Parathyroid adenoma (tissue), 2 donors: Measurements from ENCODE around the gene PARVB.

Source experiments
- H2AFZ ChIP-seq: fragments of 300-600 bp; sonication (generic); one replicate; pipeline ENCODE4 v1.7.0; 2017; ENCODE audit warnings: antibody characterized with exemption, mild to moderate bottlenecking
- H3K27ac ChIP-seq: fragments of 300-600 bp; sonication (generic); one replicate; pipeline ENCODE4 v1.7.0; 2017
- H3K27me3 ChIP-seq: fragments of 300-600 bp; sonication (generic); one replicate; pipeline ENCODE4 v1.7.0; 2017; ENCODE audit warnings: low read length; ENCODE audit not compliant: control insufficient read depth, insufficient read depth
- H3K36me3 ChIP-seq: fragments of 300-600 bp; sonication (generic); one replicate; pipeline ENCODE4 v1.7.0; 2017; ENCODE audit warnings: low read length; ENCODE audit not compliant: control insufficient read depth, insufficient read depth
- H3K4me1 ChIP-seq: fragments of 300-600 bp; sonication (generic); one replicate; pipeline ENCODE4 v1.7.0; 2017; ENCODE audit warnings: control low read depth
- H3K4me2 ChIP-seq: fragments of 300-600 bp; sonication (generic); one replicate; pipeline ENCODE4 v1.7.0; 2017; ENCODE audit warnings: low read length
- H3K4me3 ChIP-seq: fragments of 300-600 bp; sonication (generic); one replicate; pipeline ENCODE4 v1.7.0; 2017; ENCODE audit warnings: low read depth, low read length
- H3K79me2 ChIP-seq: fragments of 300-600 bp; sonication (generic); one replicate; pipeline ENCODE4 v1.7.0; 2017; ENCODE audit warnings: control low read depth
- H3K9ac ChIP-seq: fragments of 300-600 bp; sonication (generic); one replicate; pipeline ENCODE4 v1.7.0; 2017; ENCODE audit warnings: mild to moderate bottlenecking
- H3K9me3 ChIP-seq: fragments of 300-600 bp; sonication (generic); one replicate; pipeline ENCODE4 v1.7.0; 2017; ENCODE audit warnings: low read length; ENCODE audit not compliant: control insufficient read depth
- CTCF ChIP-seq: fragments of 300-600 bp; sonication (generic); IDR thresholded peaks from one replicate; pipeline ENCODE4 v1.7.0; 2017; ENCODE audit warnings: antibody characterized with exemption, mild to moderate bottlenecking
- donor health status: primary hyperparathyroidism.

Gene PARVB

GRCh38 chr22:44126807-44127206 lies 102.7 kb downstream of the PARVB start:
- Histone ChIP-seq H3K27ac (no peak overlapping the region), H3K9ac (no peak overlapping the region), H2AFZ (no peak overlapping the region), H3K4me3 (no peak overlapping the region), H3K79me2 (no peaks in the 10 kb centered on the region), H3K9me3 (no peaks in the 10 kb centered on the region), H3K36me3 (no peaks in the 10 kb centered on the region), H3K4me2 (no peak overlapping the region), H3K4me1 (no peaks in the 10 kb centered on the region), H3K27me3 (no peaks in the 10 kb centered on the region)
- no peak for TF ChIP-seq CTCF

- H3K9me3 ChIP-seq, result no peaks in the 10 kb centered on the region
- no peaks in the 10 kb centered on the region for H3K27me3 ChIP-seq
- H3K4me3 ChIP-seq, result no peak overlapping the region
- no peaks in the 10 kb centered on the region for H3K4me1 ChIP-seq
- H3K27ac ChIP-seq, result no peak overlapping the region
- H3K4me2 ChIP-seq, result no peak overlapping the region
- H3K9ac ChIP-seq, result no peak overlapping the region
- no peak overlapping the region for H2AFZ ChIP-seq
- TF ChIP-seq CTCF, result no peak
- no peaks in the 10 kb centered on the region for H3K79me2 ChIP-seq
- H3K36me3 ChIP-seq, result no peaks in the 10 kb centered on the region
Observed at GRCh38 chr22:44127356-44127755, 103.3 kb downstream of the PARVB start.

GRCh38 chr22:44128958-44129618 lies 105.0 kb downstream of the PARVB start:
- Histone ChIP-seq H3K4me3 (no peak overlapping the region), H3K4me2 (no peak overlapping the region), H3K27me3 (no peaks in the 10 kb centered on the region), H3K9ac (no peak overlapping the region), H3K79me2 (no peaks in the 10 kb centered on the region), H3K9me3 (no peaks in the 10 kb centered on the region), H3K4me1 (no peaks in the 10 kb centered on the region), H3K27ac (no peak overlapping the region), H3K36me3 (no peaks in the 10 kb centered on the region), H2AFZ (no peak overlapping the region)
- no peak for TF ChIP-seq CTCF

GRCh38 chr22:44129619-44129976 lies 105.5 kb downstream of the PARVB start:
- Histone ChIP-seq H3K27ac (no peak overlapping the region), H3K4me1 (no peaks in the 10 kb centered on the region), H3K36me3 (no peaks in the 10 kb centered on the region), H3K4me3 (no peak overlapping the region), H3K79me2 (no peaks in the 10 kb centered on the region), H3K9me3 (no peaks in the 10 kb centered on the region), H3K4me2 (no peak overlapping the region), H3K27me3 (no peaks in the 10 kb centered on the region), H3K9ac (no peak overlapping the region), H2AFZ (no peak overlapping the region)
- no peak for TF ChIP-seq CTCF

- H3K4me1 ChIP-seq, result no peaks in the 10 kb centered on the region
- no peak overlapping the region for H3K27ac ChIP-seq
- H3K79me2 ChIP-seq, result no peaks in the 10 kb centered on the region
- no peaks in the 10 kb centered on the region for H3K27me3 ChIP-seq
- H2AFZ ChIP-seq, result no peak overlapping the region
- no peaks in the 10 kb centered on the region for H3K9me3 ChIP-seq
- H3K36me3 ChIP-seq, result no peaks in the 10 kb centered on the region
- H3K9ac ChIP-seq, result no peak overlapping the region
- TF ChIP-seq CTCF, result no peak
- no peak overlapping the region for H3K4me3 ChIP-seq
- no peak overlapping the region for H3K4me2 ChIP-seq
Observed at GRCh38 chr22:44130076-44130711, 106.1 kb downstream of the PARVB start.
